BLaER1 (cell line): Measurements from ENCODE around the gene CDH23.
"Not testable (repeated sequence)": the region's sequence is repeated elsewhere in the genome, so short reads cannot be mapped to it uniquely, and the experiment has no call there.

Experiments
- H3K27ac ChIP-seq: shearing (Covaris generic); formaldehyde crosslinking; 2 replicates; pipeline ENCODE4 v1.8.1; 2022
- H3K27me3 ChIP-seq: shearing (Covaris generic); formaldehyde crosslinking; 2 replicates; pipeline ENCODE4 v1.8.1; 2022
- H3K36me3 ChIP-seq: shearing (Covaris generic); formaldehyde crosslinking; 2 replicates; pipeline ENCODE4 v1.8.1; 2022
- H3K4me1 ChIP-seq: shearing (Covaris generic); formaldehyde crosslinking; 2 replicates; pipeline ENCODE4 v1.8.1; 2022
- H3K4me2 ChIP-seq: shearing (Covaris generic); formaldehyde crosslinking; 2 replicates; pipeline ENCODE4 v1.8.1; 2022
- H3K4me3 ChIP-seq: shearing (Covaris generic); formaldehyde crosslinking; 2 replicates; pipeline ENCODE4 v1.8.1; 2022
- H3K9ac ChIP-seq: shearing (Covaris generic); formaldehyde crosslinking; 2 replicates; pipeline ENCODE4 v1.8.1; 2022
- H3K9me3 ChIP-seq: shearing (Covaris generic); formaldehyde crosslinking; 2 replicates; pipeline ENCODE4 v1.8.1; 2022
- H4K20me1 ChIP-seq: shearing (Covaris generic); formaldehyde crosslinking; 2 replicates; pipeline ENCODE4 v1.8.1; 2022
- Cebpa-rat ChIP-seq: shearing (Covaris generic); IDR thresholded peaks from 2 replicates; pipeline ENCODE4 v1.8.1; 2022

The CDH23 gene

DNA sequence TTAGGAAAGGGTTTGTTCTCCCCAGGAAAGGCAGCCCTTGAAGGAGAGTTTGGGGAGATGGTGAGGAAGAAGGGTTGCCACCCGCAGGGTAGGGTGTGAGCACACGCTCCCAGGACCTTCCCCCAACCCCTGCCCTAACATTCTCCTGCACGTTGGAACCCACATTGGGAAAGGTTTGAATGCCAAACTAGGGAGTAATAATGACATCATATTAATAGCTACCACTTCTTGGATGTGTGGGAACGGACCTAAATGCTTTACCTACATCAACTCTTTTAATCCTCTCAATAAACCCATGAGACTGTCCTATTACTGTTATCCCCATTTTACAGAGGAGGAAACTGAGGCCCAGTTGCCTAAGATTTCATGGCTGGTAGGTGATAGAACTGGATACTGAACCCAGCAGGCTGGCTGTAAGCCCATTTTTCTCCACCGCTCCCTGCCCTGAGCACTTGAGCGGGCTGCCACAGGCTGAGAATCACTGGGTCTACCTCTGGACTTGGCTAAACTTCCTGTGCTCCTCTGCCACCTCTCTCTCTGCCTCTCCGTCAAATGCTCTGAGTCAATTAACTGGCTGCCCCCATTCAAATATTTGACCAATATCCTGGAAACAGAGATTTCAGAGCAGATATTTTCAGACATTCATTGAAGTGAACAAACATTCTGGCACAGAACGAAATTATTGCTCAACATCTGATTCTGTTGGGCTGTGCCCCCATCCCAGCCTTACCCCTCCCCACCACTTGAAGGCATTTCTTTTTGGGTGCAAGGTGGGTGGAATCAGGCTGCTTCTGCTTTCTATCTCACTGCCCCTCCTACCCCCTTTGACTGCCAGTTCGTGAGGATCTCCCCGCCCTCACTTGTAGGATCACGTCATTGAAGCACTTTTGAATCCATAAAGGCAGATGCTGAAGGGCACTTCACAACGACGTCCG, 193.2 kb downstream of the CDH23 start:
- Histone ChIP-seq H4K20me1 (no peaks in the 10 kb centered on the region), H3K4me2 (peak overlapping the region; percentile 94), H3K9me3 (no peaks in the 10 kb centered on the region), H3K9ac (no peak overlapping the region; the same call in 1 of the 2 replicates), H3K36me3 (no peaks in the 10 kb centered on the region), H3K27me3 (no peaks in the 10 kb centered on the region), H3K4me3 (no peak overlapping the region), H3K4me1 (peaks cover 100% of the 10 kb centered on the region), H3K27ac (peak overlapping the region; percentile 58; the same call in 1 of the 2 replicates)
- peak; percentile 72; the same call in 1 of the 2 replicates for TF ChIP-seq Cebpa-rat

DNA sequence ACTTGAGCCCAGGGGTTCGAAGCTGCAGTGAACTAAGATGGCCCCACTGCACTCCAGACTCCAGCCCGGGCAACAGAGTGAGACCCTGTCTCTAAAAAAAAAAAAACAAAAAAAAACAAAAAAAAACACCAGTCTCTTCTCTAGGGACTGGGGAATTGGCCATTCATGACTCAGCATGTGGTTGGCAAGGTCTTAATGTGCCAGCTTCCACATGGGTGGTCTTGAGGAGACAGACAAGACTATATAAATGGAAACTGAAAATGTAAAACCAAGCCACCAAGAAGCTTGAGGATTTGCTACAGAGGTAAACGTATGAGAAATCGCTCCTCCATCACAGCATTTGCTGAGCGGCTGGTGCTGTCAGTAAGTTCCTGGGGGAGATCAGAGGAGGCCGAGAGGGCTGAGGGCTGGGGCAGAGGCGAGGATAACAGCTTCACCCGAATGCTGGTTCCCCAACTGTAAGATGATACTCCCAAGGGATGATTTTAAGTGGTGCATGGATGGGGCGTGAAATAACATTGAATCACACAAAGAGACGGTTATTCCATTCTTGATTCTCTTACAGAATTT, 194.1 kb downstream of the CDH23 start:
- Histone ChIP-seq H3K4me1 (peaks cover 98% of the 10 kb centered on the region), H3K27ac (peak overlapping the region; percentile 58)

GRCh38 chr10:71594934-71595571, 198.3 kb downstream of the CDH23 start:
- H3K4me3 ChIP-seq, result no peak overlapping the region
- TF ChIP-seq Cebpa-rat, result no peak
- peaks cover 73% of the 10 kb centered on the region for H3K4me1 ChIP-seq
- H3K36me3 ChIP-seq, result no peaks in the 10 kb centered on the region
- H3K4me2 ChIP-seq, result no peak overlapping the region
- no peak overlapping the region for H3K9ac ChIP-seq
- H3K27me3 ChIP-seq, result no peaks in the 10 kb centered on the region
- no peaks in the 10 kb centered on the region for H4K20me1 ChIP-seq
- H3K9me3 ChIP-seq, result no peaks in the 10 kb centered on the region
- H3K27ac ChIP-seq, result 0 out of 2 replicates have a peak overlapping the region, but pooled peaks have one; percentile 35

More for the DNA sequence above, 194.1 kb downstream of the CDH23 start:
- Histone ChIP-seq H3K27me3 (no peaks in the 10 kb centered on the region), H4K20me1 (no peaks in the 10 kb centered on the region), H3K36me3 (no peaks in the 10 kb centered on the region), H3K4me2 (peak overlapping the region; percentile 94), H3K9ac (peak overlapping the region; percentile 11; the same call in 1 of the 2 replicates), H3K4me3 (no peak overlapping the region), H3K9me3 (no peaks in the 10 kb centered on the region)
- TF ChIP-seq Cebpa-rat, result no peak

DNA sequence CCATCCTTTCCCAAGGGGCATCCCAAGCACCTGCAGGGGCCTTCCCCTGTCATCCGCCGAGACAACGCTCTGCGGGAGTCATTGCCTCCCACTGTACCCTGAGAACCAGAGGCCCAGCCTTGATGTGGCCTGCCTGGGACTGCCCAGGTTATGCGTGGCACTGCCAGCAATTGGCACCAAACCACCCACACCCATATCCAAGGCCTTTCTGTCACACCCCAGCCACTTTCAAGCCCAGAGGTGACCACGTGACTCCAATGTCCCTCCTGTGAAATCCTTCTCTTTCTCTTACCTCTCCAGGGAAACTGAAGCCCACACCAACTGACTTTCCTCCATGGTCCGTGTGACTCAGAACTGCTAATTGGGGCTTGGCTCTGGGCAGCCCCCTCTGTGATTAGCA, 198.9 kb downstream of the CDH23 start:
- TF ChIP-seq Cebpa-rat, result no peak
- H3K4me1 ChIP-seq, result peaks cover 67% of the 10 kb centered on the region

DNA sequence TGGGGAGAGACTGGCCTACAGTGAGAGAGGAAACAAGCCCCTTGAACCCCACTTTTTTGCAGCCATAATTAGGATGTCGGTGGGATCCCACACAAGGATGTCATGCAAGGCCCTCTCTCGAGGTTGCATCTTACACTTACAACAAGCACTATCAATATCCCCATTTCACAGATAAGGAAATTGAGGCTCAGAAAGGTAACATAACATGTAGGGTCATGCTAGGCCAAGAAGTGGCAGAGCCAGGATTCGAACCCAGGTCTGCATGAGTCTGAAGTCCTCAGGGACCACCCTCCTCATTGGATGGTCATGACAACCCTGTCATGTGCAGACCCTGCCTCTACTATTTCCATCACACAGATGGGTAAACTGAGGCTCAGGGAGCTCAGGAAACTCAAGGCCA, 199.4 kb downstream of the CDH23 start:
- H3K9me3 ChIP-seq, result no peaks in the 10 kb centered on the region
- no peak overlapping the region for H3K9ac ChIP-seq
- H3K27ac ChIP-seq, result 0 out of 2 replicates have a peak overlapping the region, but pooled peaks have one; percentile 35
- no peaks in the 10 kb centered on the region for H3K36me3 ChIP-seq
- peaks cover 63% of the 10 kb centered on the region for H3K4me1 ChIP-seq
- no peak overlapping the region for H3K4me3 ChIP-seq
- H3K4me2 ChIP-seq, result no peak overlapping the region
- H3K27me3 ChIP-seq, result no peaks in the 10 kb centered on the region
- H4K20me1 ChIP-seq, result no peaks in the 10 kb centered on the region
- no peak for TF ChIP-seq Cebpa-rat

More for the DNA sequence above, 198.9 kb downstream of the CDH23 start:
- Histone ChIP-seq H3K36me3 (no peaks in the 10 kb centered on the region), H3K4me3 (no peak overlapping the region), H3K9me3 (no peaks in the 10 kb centered on the region), H3K9ac (no peak overlapping the region), H3K27me3 (no peaks in the 10 kb centered on the region), H3K4me2 (no peak overlapping the region), H3K27ac (0 out of 2 replicates have a peak overlapping the region, but pooled peaks have one; percentile 35), H4K20me1 (no peaks in the 10 kb centered on the region)

GRCh38 chr10:71596759-71597158, 200.0 kb downstream of the CDH23 start:
- H3K4me1 ChIP-seq, result peaks cover 56% of the 10 kb centered on the region
- no peaks in the 10 kb centered on the region for H3K9me3 ChIP-seq
- H3K36me3 ChIP-seq, result no peaks in the 10 kb centered on the region
- TF ChIP-seq Cebpa-rat, result no peak
- no peaks in the 10 kb centered on the region for H3K27me3 ChIP-seq
- H3K4me3 ChIP-seq, result no peak overlapping the region
- no peak overlapping the region for H3K9ac ChIP-seq
- no peak overlapping the region for H3K4me2 ChIP-seq
- H4K20me1 ChIP-seq, result no peaks in the 10 kb centered on the region
- no peak overlapping the region for H3K27ac ChIP-seq

- H3K27me3 ChIP-seq, result no peaks in the 10 kb centered on the region
- H3K4me1 ChIP-seq, result peaks cover 44% of the 10 kb centered on the region
- H3K4me2 ChIP-seq, result peak overlapping the region; percentile 58
- H3K27ac ChIP-seq, result peak overlapping the region; percentile 60
- TF ChIP-seq Cebpa-rat, result no peak
- no peaks in the 10 kb centered on the region for H3K36me3 ChIP-seq
- no peak overlapping the region for H3K4me3 ChIP-seq
- H4K20me1 ChIP-seq, result no peaks in the 10 kb centered on the region
- H3K9ac ChIP-seq, result peak overlapping the region; percentile 35; the same call in 1 of the 2 replicates
- H3K9me3 ChIP-seq, result no peaks in the 10 kb centered on the region
These were observed 201.2 kb downstream of the CDH23 start for GRCh38 chr10:71597821-71598498.

GRCh38 chr10:71598621-71599055, 201.9 kb downstream of the CDH23 start:
- H3K4me2 ChIP-seq, result peak overlapping the region; percentile 58

DNA sequence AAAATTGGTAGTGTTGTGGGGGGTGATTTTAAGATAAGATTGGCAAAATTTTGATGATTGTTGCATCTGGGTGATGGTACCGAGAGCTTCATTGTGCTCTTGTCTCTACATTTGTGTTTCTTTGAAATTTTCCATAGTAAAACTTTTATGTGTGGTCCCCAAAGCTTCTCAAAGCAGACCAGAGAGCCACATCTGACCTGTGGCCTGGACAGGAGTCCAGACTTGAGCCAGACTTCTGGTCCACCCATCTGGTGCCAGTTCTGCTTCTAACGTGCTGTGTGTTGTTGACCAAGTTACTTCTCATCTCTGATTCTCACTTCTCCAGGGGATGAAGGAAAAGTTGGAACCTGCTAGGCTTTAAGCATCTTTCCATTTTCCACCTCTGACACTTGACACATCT, 202.8 kb downstream of the CDH23 start:
- Histone ChIP-seq H3K9ac (no peak overlapping the region), H3K4me3 (no peak overlapping the region), H3K9me3 (no peaks in the 10 kb centered on the region), H3K36me3 (no peaks in the 10 kb centered on the region), H3K4me2 (no peak overlapping the region), H3K27me3 (no peaks in the 10 kb centered on the region), H3K27ac (no peak overlapping the region), H4K20me1 (no peaks in the 10 kb centered on the region), H3K4me1 (peaks cover 33% of the 10 kb centered on the region)
- no peak for TF ChIP-seq Cebpa-rat

More at GRCh38 chr10:71598621-71599055, 201.9 kb downstream of the CDH23 start:
- Histone ChIP-seq H3K4me3 (no peak overlapping the region), H4K20me1 (no peaks in the 10 kb centered on the region), H3K4me1 (peaks cover 37% of the 10 kb centered on the region), H3K9me3 (no peaks in the 10 kb centered on the region), H3K36me3 (no peaks in the 10 kb centered on the region), H3K27ac (peak overlapping the region; percentile 12; the same call in 1 of the 2 replicates), H3K9ac (no peak overlapping the region), H3K27me3 (no peaks in the 10 kb centered on the region)
- no peak for TF ChIP-seq Cebpa-rat

- H3K4me2 ChIP-seq, H3K27ac ChIP-seq, H3K36me3 ChIP-seq, H3K9me3 ChIP-seq, H4K20me1 ChIP-seq, H3K27me3 ChIP-seq, H3K9ac ChIP-seq, H3K4me3 ChIP-seq: not testable (repeated sequence)
- H3K4me1 ChIP-seq, result peaks cover 31% of the 10 kb centered on the region
These were observed 203.5 kb downstream of the CDH23 start for GRCh38 chr10:71600242-71600641.
